ENCODE data around the gene WWOX.

The WWOX gene

DNA sequence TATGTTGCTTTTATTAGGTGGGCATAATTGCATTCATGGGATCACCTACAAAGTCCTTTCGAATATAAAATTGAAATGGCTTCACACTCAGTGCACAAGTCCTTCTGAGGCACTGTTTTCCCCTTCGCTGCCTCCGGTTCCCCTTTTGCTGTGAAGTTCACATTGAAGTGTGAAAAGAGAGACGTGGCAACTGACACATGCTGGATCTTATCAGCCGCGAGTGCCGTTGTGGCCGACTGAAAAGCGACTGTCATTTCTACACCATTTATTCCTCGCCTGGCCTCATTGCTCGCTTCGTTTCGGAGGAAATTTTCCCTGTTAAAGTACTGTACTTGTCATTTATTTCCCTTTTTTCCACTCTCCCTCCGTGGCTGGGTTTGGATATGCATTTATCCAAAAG is 1077.6 kb downstream of the WWOX start:
- TF ChIP-seq, protein P1, sequence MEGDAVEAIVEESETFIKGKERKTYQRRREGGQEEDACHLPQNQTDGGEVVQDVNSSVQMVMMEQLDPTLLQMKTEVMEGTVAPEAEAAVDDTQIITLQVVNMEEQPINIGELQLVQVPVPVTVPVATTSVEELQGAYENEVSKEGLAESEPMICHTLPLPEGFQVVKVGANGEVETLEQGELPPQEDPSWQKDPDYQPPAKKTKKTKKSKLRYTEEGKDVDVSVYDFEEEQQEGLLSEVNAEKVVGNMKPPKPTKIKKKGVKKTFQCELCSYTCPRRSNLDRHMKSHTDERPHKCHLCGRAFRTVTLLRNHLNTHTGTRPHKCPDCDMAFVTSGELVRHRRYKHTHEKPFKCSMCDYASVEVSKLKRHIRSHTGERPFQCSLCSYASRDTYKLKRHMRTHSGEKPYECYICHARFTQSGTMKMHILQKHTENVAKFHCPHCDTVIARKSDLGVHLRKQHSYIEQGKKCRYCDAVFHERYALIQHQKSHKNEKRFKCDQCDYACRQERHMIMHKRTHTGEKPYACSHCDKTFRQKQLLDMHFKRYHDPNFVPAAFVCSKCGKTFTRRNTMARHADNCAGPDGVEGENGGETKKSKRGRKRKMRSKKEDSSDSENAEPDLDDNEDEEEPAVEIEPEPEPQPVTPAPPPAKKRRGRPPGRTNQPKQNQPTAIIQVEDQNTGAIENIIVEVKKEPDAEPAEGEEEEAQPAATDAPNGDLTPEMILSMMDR (IDR thresholded peaks at IDR 0.05; ENCODE audit: control insufficient read depth, extremely low read depth, insufficient read depth), result no peak
- H3K4me3 ChIP-seq (ENCODE audit: low read depth, low read length), result no peak overlapping the region
- DNase-seq (ENCODE audit: low read depth), result no peak

DNA sequence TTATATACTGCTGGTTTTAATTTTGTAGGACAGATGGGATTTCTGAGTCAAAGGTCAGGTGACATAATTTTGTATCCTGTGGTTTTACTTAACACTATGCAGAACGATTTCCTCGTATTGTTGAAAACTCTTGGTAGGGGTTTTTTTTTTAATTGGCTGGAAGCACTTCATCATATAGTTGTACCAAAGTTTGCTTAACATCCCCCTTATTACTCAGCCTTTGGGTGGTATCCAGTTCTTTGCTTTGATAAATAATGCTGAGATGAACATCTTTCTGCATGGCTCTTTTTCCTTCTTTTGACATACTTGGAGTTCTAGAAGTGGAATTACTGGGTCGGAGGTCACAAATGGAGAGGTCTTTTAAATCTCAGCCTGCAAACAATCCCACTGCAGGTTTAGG is 1082.0 kb downstream of the WWOX start:
- TF ChIP-seq, protein P1 (IDR thresholded peaks at IDR 0.05; ENCODE audit: control insufficient read depth, extremely low read depth, insufficient read depth), result no peak
- DNase-seq (ENCODE audit: low read depth), result no peak

DNA sequence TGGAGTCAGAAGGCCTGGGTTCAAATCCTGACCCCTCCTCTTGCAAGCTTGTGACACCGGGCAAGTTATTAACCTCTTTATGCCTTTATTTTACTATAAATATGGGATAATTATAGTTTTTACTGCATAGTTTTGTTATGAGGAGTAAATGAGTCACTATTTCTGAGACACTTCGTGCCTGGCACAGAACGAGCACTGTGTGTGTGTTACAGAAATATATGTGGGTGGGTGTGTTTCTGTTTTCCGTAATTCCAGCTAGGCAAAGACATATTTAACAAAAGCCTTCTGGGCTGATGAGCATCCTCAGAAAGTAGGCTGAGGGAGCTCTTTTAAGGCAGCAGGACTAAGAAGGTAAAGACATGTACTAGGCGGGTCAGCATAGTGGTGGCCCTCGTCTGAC is 1083.2 kb downstream of the WWOX start:
- H3K4me3 ChIP-seq (ENCODE audit: low read depth, low read length), result no peak overlapping the region
- TF ChIP-seq, protein P1 (IDR thresholded peaks at IDR 0.05; ENCODE audit: control insufficient read depth, extremely low read depth, insufficient read depth), result no peak
- DNase-seq (ENCODE audit: low read depth), result no peak

More for the DNA sequence above, 1082.0 kb downstream of the WWOX start:
- no peak overlapping the region for H3K4me3 ChIP-seq (ENCODE audit: low read depth, low read length)

DNA sequence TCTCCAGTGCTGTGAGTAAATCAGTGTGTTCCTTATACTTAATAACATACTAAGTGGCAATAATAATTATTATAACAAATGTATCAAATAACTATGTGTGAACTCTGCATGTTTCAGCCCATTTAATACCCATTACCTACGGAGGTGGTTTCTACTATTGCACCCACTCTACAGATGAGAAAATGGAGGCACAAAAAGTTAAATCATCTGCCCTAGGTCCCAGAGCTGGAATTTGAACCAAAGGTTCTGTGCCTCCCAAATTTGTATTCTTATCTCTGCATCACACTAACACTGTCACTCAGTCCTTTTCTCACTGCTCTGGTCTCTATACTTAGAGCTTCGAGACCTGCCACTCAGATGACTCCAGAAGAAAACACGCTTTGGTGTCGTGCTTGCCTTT is 1084.1 kb downstream of the WWOX start:
- H3K4me3 ChIP-seq (ENCODE audit: low read depth, low read length), result no peak overlapping the region
- DNase-seq (ENCODE audit: low read depth), result no peak
- TF ChIP-seq, protein P1 (IDR thresholded peaks at IDR 0.05; ENCODE audit: control insufficient read depth, extremely low read depth, insufficient read depth), result no peak

GRCh38 chr16:79184464-79185030 is 1085.1 kb downstream of the WWOX start:
- H3K4me3 ChIP-seq (ENCODE audit: low read depth, low read length), result no peak overlapping the region
- no peak for DNase-seq (ENCODE audit: low read depth)
- TF ChIP-seq, protein P1 (IDR thresholded peaks at IDR 0.05; ENCODE audit: control insufficient read depth, extremely low read depth, insufficient read depth), result no peak

DNA sequence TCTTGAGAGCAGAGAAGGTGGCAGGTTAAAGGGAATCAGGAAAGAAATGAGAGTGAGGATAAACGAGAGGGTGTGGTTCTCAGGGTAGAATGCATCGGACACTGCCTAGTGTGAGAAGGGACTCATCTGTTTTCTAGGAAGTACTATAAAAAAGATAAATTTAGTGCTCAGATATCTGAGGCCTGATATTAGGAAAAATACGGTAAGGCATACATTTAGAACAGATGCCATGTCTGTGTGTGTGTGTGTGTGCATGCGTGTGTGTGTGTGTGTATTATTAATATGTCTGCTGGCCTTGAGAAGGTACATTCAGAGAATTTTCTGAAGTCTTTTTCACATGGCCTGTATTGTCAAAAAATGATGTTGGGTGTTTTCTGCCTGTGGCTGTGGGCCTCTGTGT is 1086.3 kb downstream of the WWOX start:
- no peak overlapping the region for H3K4me3 ChIP-seq (ENCODE audit: low read depth, low read length)
- TF ChIP-seq, protein P1 (IDR thresholded peaks at IDR 0.05; ENCODE audit: control insufficient read depth, extremely low read depth, insufficient read depth), result no peak
- DNase-seq (ENCODE audit: low read depth), result no peak

- no peak for DNase-seq (ENCODE audit: low read depth)
- TF ChIP-seq, protein P1 (IDR thresholded peaks at IDR 0.05; ENCODE audit: control insufficient read depth, extremely low read depth, insufficient read depth), result no peak
- H3K4me3 ChIP-seq (ENCODE audit: low read depth, low read length), result no peak overlapping the region
These were observed 1086.7 kb downstream of the WWOX start for GRCh38 chr16:79186196-79186595.

Data from LNCaP clone FGC (cell line).